ENCODE measurements around the gene LMO4. TPM values are rescaled to one million over a fixed set of nuclear protein-coding genes. Genes with fewer than 3 reads are reported as not detected.

LMO4 gene
- total RNA-seq, 3 donors from 2014 or later = 19.0 to 51.2 (median 31.6) TPM

GRCh38 chr1:87349036-87349435 is 20.4 kb downstream of the LMO4 start:
- intact Hi-C loops (cut with DNase I, micrococcal nuclease) = no loop called here
- ATAC-seq (no peak), DNase-seq (no peak)

GRCh38 chr1:87355894-87356293 is 27.2 kb downstream of the LMO4 start:
- intact Hi-C loops (cut with DNase I, micrococcal nuclease) = no loop called here
- DNase-seq (no peak), ATAC-seq (no peak)
- Histone ChIP-seq H3K4me3 (no peak overlapping the region), H3K4me1 (ENCODE audit: low read depth) (no peaks in the 10 kb centered on the region), H3K9me3 (no peaks in the 10 kb centered on the region), H3K36me3 (ENCODE audit: low read depth) (no peaks in the 10 kb centered on the region)
- TF ChIP-seq CTCF (IDR thresholded peaks at IDR 0.05) = no peak

More at GRCh38 chr1:87349036-87349435, 20.4 kb downstream of the LMO4 start:
- no peaks in the 10 kb centered on the region for H3K4me1 ChIP-seq (ENCODE audit: low read depth)
- no peak overlapping the region for H3K4me3 ChIP-seq
- TF ChIP-seq CTCF (IDR thresholded peaks at IDR 0.05) = no peak
- no peaks in the 10 kb centered on the region for H3K9me3 ChIP-seq
- H3K36me3 ChIP-seq (ENCODE audit: low read depth) = no peaks in the 10 kb centered on the region

- no peak for TF ChIP-seq CTCF (IDR thresholded peaks at IDR 0.05)
- no peaks in the 10 kb centered on the region for H3K4me1 ChIP-seq (ENCODE audit: low read depth)
- H3K4me3 ChIP-seq = no peak overlapping the region
- no peaks in the 10 kb centered on the region for H3K36me3 ChIP-seq (ENCODE audit: low read depth)
- DNase-seq (no peak), ATAC-seq (no peak)
- intact Hi-C loops (cut with DNase I, micrococcal nuclease) = no loop called here
- H3K9me3 ChIP-seq = no peaks in the 10 kb centered on the region
Observed at GRCh38 chr1:87356591-87356990, 27.9 kb downstream of the LMO4 start.

GRCh38 chr1:87358219-87358618 is 29.5 kb downstream of the LMO4 start:
- DNase-seq = no peak
- ATAC-seq = no peak
- no peak for TF ChIP-seq CTCF (IDR thresholded peaks at IDR 0.05)
- no peaks in the 10 kb centered on the region for H3K36me3 ChIP-seq (ENCODE audit: low read depth)
- intact Hi-C loops (cut with DNase I, micrococcal nuclease) = no loop called here
- no peak overlapping the region for H3K4me3 ChIP-seq
- no peaks in the 10 kb centered on the region for H3K4me1 ChIP-seq (ENCODE audit: low read depth)
- H3K9me3 ChIP-seq = no peaks in the 10 kb centered on the region

- no peak for ATAC-seq
Observed at GRCh38 chr1:87359586-87359985, 30.9 kb downstream of the LMO4 start.

More at GRCh38 chr1:87359586-87359985, 30.9 kb downstream of the LMO4 start:
- intact Hi-C loops (cut with DNase I, micrococcal nuclease) = no loop called here
- no peak for TF ChIP-seq CTCF (IDR thresholded peaks at IDR 0.05)
- Histone ChIP-seq H3K9me3 (no peaks in the 10 kb centered on the region), H3K36me3 (ENCODE audit: low read depth) (no peaks in the 10 kb centered on the region), H3K4me3 (no peak overlapping the region), H3K4me1 (ENCODE audit: low read depth) (no peaks in the 10 kb centered on the region)
- DNase-seq = no peak

Measured in mucosa of descending colon (tissue), 3 donors.